COLO668 (cell line): Measurements from ENCODE around the gene GOT1.

Experiments used
- DNase-seq: peaks from one replicate; lab custom pipeline; 2025; ENCODE audit not compliant: unreplicated experiment; lab: John Stamatoyannopoulos, UW

GOT1 gene

GRCh38 chr10:99433378-99434020 is 3.1 kb upstream of the GOT1 start:
- DNase-seq: no peak

- no peak for DNase-seq
These were observed 2.5 kb upstream of the GOT1 start for GRCh38 chr10:99432881-99433280.

DNA sequence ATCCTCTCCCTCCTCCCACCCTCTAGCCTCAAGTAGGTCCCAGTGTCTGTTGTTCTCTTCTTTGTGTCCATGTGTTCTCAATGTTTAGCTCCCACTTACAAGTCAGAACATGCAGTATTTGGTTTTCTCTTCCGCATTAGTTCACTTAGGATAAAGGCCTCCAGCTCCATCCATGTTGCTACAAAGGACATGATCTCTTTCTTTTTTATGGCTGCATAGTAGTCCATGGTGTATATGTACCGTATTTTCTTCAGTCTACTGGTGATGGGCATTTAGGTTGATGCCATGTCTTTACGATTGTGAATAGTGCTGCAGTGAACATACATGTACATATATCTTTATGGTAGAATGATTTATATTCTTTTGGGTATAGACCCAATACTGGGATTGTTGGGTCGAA is 1.6 kb upstream of the GOT1 start:
- no peak for DNase-seq

DNA sequence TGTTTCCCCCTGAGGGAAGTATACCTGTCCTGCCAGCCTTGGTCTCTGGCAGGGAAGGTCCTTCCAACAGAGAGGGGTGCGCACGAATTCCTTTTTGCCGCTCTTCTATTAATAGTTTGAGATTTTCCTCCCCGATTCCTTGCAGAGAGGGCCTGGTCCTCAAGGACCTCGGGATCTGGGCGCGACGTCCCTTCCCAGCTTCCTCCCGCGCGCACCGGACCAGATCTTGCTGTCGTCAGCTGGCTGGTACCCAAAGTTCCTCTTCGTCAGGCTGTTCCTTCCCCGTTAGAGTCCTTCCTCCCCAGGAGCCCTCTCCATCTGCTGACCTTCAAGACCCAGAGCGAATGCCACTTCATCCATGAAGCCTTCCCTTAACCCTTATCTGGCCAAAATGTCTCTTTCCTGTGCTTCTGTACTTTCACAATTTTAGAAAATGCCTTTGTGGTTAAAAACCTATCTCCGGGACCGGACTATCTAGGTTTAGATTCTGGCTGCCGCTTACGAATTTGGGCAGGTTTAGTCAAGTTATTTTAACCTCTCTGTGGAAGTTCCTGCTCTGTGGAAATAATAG is 851 bp upstream of the GOT1 start:
- peak; percentile 43 for DNase-seq

DNA sequence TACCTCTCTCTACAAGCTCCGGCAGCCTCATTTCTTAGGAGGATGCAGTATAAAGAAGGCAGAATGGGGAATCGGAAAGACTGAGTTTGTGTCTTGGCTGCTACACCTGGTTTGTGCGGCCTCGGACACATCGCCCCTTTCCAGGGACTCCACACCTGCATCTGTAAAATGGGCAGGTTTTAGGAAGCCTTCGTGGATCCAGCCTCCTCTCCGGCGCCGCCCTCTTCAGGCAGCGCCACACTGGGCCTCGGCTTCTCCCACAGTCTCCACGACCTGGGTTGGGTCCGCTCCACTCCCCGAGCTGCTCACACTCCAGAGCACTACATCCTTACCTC is 341 bp downstream of the GOT1 start:
- DNase-seq: peak; percentile 51

DNA sequence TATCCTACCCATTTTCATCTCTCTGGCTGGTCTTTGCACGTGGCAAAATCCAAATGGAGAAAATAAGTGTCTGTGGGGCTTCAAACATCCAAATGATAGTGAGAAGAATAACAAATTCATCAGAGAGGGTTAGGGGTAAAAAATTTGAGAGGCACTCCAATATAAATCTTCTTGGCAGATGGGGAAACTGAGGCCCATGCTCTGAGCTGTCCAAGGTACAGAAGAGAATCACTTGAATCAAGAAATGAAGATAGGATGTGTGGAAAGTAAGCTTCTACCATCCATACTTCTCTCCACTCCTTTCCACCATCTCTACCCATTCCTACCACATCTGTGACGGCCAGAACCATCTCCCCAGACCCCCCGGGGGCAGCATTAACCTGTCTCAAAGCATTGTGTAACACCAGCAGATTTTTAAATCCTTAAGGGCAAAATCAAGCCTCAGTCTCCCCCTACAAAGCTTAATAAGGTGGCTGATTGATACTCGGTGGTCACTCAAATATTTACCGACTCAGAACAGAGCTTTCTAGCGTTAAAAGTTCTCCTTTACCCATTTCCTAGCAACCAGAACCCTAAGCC is 818 bp downstream of the GOT1 start:
- DNase-seq: peak; percentile 11

DNA sequence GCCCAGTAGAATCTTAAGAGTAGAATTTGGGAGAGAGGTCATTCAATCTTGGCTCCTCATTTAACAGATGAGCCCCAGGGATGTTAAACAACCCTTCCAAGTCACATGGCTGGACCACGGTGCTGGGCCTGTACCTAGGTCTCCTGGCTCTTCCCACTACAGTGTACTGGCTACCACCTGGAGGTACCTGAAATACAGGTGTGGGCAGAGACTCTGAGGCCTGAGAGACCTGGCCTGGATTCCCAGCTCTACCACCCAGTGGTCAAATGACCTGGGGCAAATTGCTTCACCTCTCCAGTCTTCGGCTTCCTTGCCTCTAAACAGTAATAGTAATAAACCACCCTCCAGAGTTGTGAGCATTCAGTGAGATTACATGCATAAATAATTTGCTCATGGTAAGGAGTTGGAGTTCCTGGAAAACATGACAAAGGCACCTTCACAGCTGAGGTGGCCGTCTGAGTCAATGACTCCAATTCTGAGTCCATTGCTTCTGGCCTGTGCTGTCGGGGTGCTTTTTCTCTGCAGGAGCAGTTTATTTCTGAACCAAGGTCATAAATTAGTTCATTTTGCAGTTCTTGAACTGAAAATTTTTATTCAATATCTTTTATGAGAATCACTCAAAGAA is 2.7 kb downstream of the GOT1 start:
- no peak for DNase-seq

DNA sequence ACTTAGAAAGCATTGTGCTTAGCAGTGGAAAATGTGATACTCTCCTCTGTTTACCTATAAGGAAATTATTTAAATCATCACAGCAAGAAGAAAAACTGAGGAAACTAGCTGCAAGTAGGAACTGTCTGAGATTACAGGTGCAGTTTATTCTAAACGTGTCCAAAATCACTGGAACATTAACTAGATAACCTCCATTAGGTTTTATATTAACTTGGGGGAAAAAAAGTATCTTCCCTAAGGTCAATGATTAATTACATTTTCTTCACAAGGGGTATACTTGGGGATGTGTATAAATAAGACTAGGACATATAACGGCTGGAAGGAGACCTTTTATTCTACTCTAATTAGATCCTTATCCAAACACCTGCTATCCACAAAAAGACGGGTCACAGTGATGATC is 3.7 kb downstream of the GOT1 start:
- DNase-seq: no peak

- DNase-seq: no peak
These were observed 5.2 kb downstream of the GOT1 start for GRCh38 chr10:99425204-99425603.

GRCh38 chr10:99424656-99425055 is 5.8 kb downstream of the GOT1 start:
- no peak for DNase-seq

DNA sequence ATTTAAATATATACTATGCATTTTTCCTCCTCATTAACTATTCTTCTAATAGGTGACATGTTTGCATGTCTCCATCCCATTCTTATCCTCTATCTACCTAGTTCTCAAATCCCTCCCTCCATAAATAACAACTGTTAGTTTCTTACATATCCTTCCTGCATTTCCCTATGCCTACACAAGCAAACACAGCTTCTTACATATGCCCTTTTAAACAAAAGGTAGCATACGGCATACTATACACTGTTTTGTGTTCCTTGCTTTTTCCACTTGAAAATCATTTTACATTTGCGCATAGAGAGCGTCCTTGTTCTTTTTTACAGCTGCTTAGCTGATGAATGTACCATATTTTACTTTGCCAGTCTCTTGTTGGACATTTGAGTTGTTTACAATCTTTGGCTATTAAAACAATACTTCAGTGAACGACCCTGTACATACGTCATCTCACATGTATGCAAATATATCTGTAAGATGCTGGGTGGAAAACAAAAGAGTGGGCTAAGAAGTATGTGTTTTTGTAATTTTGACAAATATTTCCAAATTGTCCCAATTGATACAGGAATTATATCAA is 7.8 kb downstream of the GOT1 start:
- DNase-seq: no peak

DNA sequence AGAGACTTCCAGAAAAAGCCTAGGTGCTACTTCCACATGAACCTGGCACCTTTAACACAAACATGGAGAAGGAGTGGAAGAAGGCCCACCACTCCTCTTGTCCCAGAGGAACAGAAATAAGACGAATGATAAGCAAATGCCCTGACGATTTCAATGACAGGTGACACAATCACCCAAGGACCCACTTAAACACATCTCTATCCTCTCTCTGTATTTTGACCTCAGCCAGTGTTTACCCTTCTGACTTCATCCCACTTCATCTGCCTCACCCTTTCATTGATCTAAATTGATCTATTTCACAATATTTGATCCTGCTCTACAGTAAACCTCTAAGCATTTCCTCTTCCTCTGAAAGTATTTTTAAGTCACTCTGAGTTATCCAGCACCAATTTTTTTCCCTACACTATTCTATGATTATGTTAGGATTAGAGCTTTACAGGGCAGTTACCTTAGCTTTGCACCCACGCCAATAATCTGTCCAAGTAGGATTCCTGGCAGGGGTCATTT is 9.1 kb downstream of the GOT1 start:
- DNase-seq: no peak

DNA sequence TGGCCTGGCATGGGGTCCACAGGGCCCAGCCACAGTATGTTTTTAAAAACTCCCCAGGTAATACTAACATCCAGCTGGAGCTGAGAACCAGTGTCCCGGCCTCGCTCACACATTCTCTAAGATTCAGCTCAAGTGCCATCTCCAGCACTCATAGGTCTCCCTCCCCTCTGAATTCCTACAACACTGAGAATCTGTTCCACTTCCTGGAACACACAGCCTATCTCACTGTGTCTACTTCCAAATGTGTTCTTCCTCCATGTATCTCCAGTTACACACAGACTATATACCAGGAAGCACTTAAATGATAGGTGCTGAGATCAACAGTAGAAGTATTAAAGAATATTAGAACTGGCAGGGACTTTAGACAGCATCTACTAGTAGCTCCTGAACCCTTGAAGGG is 10.7 kb downstream of the GOT1 start:
- DNase-seq: no peak

- no peak for DNase-seq
These were observed 11.4 kb downstream of the GOT1 start for GRCh38 chr10:99418910-99419624.

- DNase-seq: no peak
These were observed 18.3 kb downstream of the GOT1 start for GRCh38 chr10:99412099-99412498.

GRCh38 chr10:99411546-99411945 is 18.9 kb downstream of the GOT1 start:
- no peak for DNase-seq

- no peak for DNase-seq
These were observed 19.5 kb downstream of the GOT1 start for GRCh38 chr10:99410876-99411275.

GRCh38 chr10:99410146-99410545 is 20.3 kb downstream of the GOT1 start:
- DNase-seq: no peak

DNA sequence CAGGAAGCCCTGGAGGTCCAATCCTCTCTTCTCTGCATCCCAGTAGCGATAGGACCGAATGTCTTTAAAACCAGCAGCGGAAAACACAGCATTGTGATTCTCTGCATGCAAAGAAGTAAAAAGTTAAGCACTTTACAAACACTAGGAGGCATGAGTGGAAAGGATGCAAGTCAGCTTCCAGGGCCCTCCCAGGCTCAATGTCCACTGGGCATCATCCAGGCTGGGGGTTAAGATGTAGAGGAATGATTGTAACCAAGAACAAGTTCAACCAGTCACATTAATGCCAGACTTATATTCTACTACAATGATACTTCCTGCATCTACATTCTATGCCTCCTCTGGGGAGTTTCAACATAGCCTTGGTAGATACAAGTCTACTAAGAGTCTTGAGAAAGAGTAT is 24.3 kb downstream of the GOT1 start:
- DNase-seq: no peak

DNA sequence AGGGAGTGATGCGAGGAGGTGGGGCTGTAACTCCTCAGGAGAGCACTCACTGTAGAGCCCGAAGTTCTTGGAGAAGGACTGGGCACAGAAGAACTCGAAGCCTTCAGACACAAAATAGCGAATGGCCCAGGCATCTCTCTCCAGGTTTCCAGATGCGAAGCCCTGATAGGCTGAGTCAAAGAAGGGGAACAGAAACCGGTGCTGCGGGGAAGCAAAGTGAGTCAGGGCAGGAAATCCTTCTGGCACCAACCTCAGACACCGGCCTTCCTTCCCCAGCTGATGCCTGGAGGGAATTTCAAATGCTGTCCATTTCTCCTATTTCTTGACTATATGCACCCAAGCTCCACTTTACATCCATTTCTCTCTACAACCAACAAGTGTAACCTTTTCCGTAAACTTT is 26.8 kb downstream of the GOT1 start:
- no peak for DNase-seq

DNA sequence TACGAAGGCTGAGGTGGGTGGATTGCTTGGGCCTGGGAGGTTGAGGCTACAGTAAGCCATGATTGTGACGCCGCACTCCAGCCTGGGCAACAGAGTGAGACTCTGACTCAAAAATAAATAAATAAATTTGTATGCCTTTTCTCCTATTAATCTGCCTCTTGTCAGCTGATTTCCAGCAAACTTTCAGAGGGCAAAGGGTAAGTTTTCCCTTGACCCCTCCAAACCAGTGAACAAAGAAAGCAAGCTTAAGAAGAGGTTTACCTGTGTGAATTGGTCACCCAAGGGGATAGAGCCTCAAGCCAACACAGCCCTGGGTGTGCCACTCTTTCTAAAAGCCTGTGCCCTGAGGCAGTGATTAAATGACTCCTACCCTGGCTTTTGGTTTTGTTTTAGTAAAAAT is 30.8 kb downstream of the GOT1 start:
- no peak for DNase-seq
